ENCODE data around the gene WSB2.
A peak's percentile ranks its signal among the peaks of the same experiment; 100 is the strongest.
"Not testable (repeated sequence)": the region's sequence is repeated elsewhere in the genome, so short reads cannot be mapped to it uniquely, and the experiment has no call there.

WSB2 gene

DNA sequence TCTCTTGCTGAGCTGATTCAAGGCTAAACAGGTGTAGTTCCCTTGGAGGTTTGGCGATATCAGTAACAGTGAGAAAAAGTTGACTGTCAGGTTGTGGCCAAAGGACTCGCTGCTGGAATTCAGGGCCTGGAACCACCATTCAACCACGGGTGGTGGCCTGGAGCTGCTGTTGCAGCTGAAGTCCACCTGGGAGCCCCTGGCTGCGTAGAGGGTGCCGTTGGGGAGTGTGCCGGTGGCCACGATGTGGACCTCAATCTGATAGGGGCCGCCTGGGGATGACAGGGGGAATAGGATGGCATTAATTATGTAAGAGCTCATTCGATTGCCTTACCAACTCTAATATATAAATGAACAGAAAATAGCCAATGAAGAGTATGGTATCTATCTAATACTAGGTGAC, 21.2 kb upstream of the WSB2 start:
- no peak overlapping the region for H3K4me3 ChIP-seq (ENCODE audit: low read depth, low read length)
- TF ChIP-seq, protein P1, sequence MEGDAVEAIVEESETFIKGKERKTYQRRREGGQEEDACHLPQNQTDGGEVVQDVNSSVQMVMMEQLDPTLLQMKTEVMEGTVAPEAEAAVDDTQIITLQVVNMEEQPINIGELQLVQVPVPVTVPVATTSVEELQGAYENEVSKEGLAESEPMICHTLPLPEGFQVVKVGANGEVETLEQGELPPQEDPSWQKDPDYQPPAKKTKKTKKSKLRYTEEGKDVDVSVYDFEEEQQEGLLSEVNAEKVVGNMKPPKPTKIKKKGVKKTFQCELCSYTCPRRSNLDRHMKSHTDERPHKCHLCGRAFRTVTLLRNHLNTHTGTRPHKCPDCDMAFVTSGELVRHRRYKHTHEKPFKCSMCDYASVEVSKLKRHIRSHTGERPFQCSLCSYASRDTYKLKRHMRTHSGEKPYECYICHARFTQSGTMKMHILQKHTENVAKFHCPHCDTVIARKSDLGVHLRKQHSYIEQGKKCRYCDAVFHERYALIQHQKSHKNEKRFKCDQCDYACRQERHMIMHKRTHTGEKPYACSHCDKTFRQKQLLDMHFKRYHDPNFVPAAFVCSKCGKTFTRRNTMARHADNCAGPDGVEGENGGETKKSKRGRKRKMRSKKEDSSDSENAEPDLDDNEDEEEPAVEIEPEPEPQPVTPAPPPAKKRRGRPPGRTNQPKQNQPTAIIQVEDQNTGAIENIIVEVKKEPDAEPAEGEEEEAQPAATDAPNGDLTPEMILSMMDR (IDR thresholded peaks at IDR 0.05; ENCODE audit: borderline replicate concordance, insufficient read depth, low read depth, low read length), result no peak

DNA sequence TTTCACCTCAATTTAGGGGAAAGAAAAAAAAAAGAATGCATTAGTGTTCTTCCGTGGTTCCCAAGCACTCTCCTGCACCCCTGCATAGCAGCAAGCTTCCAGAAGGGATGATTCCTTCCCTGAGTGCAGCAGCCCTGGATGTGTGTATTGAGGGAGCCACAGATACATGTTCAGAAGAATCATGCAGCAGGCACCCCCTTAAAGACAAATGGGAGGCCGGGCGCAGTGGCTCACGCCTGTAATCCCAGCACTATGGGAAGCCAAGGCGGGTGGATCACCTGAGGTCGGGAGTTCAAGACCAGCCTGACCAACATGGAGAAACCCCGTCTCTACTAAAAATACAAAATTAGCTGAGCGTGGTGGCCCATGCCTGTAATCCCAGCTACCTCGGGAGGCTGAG, 20.5 kb upstream of the WSB2 start:
- H3K4me3 ChIP-seq (ENCODE audit: low read depth, low read length), result not testable (repeated sequence)

DNA sequence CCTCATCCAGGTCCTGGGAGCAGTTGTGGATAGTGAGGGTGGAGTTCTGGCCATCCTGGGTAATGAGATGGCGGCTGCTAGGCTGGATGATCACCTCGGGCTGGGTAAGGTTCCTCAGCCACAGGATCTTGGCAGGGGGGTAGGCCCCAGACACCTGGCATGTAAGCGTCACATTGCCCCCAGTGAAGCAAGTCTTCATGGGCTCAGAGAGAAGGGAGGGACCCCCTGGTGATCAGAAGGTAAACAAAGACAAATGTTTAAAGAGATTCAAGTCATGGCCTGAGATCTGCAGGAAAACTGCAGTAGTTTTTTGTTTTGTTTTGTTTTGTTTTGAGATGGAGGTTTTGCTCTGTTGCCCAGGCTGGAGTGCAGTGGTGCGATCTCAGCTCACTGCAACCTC, 12.8 kb upstream of the WSB2 start:
- H3K4me3 ChIP-seq (ENCODE audit: low read depth, low read length), result no peak overlapping the region
- TF ChIP-seq, protein P1 (IDR thresholded peaks at IDR 0.05; ENCODE audit: borderline replicate concordance, insufficient read depth, low read depth, low read length), result no peak

DNA sequence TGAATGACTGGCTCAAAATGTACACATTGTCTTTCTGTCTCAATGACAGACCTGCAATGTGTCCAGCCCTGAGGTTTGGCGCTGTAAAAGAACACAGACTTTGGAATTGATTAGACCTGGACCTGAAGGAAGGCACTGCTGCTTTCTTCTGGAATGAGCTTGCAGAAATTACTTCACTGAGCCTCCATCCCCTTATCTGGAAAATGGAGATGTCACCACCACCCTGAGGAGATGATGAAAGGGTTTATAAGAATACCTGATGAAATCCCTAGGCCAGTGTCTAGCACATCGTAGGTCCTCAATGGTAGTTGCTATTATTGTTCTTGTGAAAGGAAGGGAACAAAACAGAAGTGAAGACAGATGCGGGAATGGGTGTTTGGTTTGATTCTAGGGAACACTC, 9.7 kb upstream of the WSB2 start:
- TF ChIP-seq, protein P1 (IDR thresholded peaks at IDR 0.05; ENCODE audit: borderline replicate concordance, insufficient read depth, low read depth, low read length), result no peak
- H3K4me3 ChIP-seq (ENCODE audit: low read depth, low read length), result no peak overlapping the region

DNA sequence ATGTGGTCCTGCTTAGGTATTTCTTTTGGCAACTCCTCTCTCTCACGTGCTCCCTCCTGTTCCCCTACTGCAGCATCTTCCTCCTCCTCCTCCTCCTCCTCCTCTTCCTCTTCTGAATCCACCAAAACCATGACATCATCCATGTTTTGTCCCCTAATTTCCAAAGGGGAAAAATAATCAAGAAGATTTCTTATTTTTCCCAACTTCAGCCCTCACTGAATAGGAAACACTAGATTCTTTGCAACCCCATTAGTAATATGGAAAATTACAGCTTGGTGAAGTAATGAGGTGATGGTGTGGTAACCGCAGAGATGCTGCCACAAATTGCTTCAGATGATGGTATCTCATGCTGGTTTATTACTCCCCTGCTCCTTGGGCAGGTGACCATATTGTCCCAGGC, 7.5 kb upstream of the WSB2 start:
- no peak overlapping the region for H3K4me3 ChIP-seq (ENCODE audit: low read depth, low read length)
- TF ChIP-seq, protein P1 (IDR thresholded peaks at IDR 0.05; ENCODE audit: borderline replicate concordance, insufficient read depth, low read depth, low read length), result no peak

DNA sequence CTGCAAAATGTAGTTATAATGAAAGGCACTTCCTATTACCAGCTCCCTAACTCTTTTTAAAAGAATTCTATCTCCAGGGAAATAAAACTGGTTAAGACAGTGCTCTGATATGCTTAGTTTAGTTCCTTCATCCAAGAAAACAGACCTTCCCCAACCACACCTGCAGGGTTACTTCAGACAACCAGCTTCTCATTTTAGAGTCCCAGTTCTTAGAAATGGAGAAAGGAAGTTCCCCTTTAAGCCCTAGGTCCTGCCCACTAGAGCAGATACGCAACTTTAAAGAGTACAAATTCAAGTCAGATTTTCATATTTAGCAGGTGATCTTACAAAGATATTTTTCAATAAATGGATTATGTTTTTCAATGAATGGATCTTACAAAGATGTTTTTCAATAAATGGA, 4.4 kb upstream of the WSB2 start:
- H3K4me3 ChIP-seq (ENCODE audit: low read depth, low read length), result no peak overlapping the region
- TF ChIP-seq, protein P1 (IDR thresholded peaks at IDR 0.05; ENCODE audit: borderline replicate concordance, insufficient read depth, low read depth, low read length), result no peak

DNA sequence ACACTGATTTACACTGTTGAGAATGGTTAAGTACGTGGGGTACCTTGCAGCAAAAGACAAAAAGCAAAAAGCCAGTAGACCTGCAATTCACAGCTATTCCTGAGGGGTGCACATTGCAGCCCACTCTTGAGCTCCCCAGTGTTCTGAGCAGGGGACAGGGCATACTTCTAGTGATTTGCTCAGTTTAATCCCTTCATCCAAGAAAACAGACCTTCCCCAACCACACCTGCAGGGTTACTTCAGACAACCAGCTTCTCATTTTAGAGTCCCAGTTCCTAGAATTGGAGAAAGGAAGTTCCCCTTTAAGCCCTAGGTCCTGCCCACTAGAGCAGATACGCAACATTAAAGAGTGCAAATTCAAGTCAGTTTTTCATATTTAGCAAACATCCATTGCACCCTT, 3.6 kb upstream of the WSB2 start:
- no peak overlapping the region for H3K4me3 ChIP-seq (ENCODE audit: low read depth, low read length)
- TF ChIP-seq, protein P1 (IDR thresholded peaks at IDR 0.05; ENCODE audit: borderline replicate concordance, insufficient read depth, low read depth, low read length), result peak; percentile 49; the same call in 1 of the 2 replicates

Data from GM12875 (cell line).